ENCODE measurements around the gene ATP6V1D. TPM values are rescaled to one million over a fixed set of nuclear protein-coding genes. Genes with fewer than 3 reads are reported as not detected.

Gene ATP6V1D
- total and polyA plus RNA-seq, 9 of the 15 experiments (the other 6 are each of a cell fraction or from before 2014, with no cell fraction given) = 35.5 to 91.0 (median 50.0) TPM

DNA sequence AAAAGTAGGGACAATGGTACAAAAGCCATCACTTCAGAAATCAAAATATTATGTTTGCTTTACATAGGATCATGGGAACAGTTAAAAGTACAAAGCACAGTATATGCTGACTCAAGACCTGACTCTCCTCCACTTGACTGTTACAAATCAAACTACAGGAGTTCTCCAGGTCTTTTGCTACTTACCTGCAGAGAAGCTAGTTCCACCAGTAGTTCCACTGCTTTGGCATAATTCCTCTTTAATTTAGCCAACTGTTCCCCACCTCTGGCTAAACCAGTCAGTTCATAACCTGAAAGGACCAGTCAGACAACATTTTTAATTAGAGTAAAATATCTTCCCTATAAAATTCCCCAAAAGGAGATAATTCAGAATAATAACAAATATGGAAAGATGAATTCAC, 14.0 kb downstream of the ATP6V1D start:
- no peaks in the 10 kb centered on the region for H3K27me3 ChIP-seq (ENCODE audit: control insufficient read depth in 2 of 2, insufficient read depth in 2 of 2, low read length in 2 of 2)
- intact Hi-C loops (cut with micrococcal nuclease) (no loop called here), in situ Hi-C loops (cut with MboI) (no loop called here)
- H3K9me3 ChIP-seq (replicated peaks; ENCODE audit: control insufficient read depth, insufficient read depth, low read depth, low read length) = no peaks in the 10 kb centered on the region
- no peak overlapping the region for H3K4me3 ChIP-seq
- peaks cover 49% of the 10 kb centered on the region for H3K36me3 ChIP-seq (ENCODE audit: control insufficient read depth, insufficient read depth, low read length)
- no peaks in the 10 kb centered on the region for H4K20me1 ChIP-seq (replicated peaks; ENCODE audit: control insufficient read depth, insufficient read depth, low read length)
- H3K9ac ChIP-seq (ENCODE audit: insufficient read depth in 1 of 2, low read depth in 2 of 2, low read length in 2 of 2) = no peak overlapping the region
- no peaks in the 10 kb centered on the region for H3K79me2 ChIP-seq (ENCODE audit: control insufficient read depth, insufficient read depth, low read length)
- H3K4me1 ChIP-seq (replicated peaks in 1 of 2; ENCODE audit: control insufficient read depth in 2 of 2, insufficient read depth in 2 of 2, low read length in 2 of 2) = no peaks in the 10 kb centered on the region
- no peaks in the 10 kb centered on the region for H3K9me1 ChIP-seq (ENCODE audit: control insufficient read depth, insufficient read depth, low read length)
- ChIA-PET POLR2A (no interaction called here), CTCF (ENCODE audit: low intra/inter-chr PET ratio) (no interaction called here)
- no peak overlapping the region for H3K27ac ChIP-seq (ENCODE audit: extremely low read depth, low read depth, low read length)
- DNase-seq (ENCODE audit: extremely low read depth in 1 of 4, low spot score in 3 of 4) = no peak
- no peak for FAIRE-seq
- no peak overlapping the region for H3K4me2 ChIP-seq (ENCODE audit: insufficient read depth, low read length)
- no peak for TF ChIP-seq KDM4B (IDR thresholded peaks at IDR 0.05; ENCODE audit: borderline replicate concordance in 2 of 2, low read depth in 1 of 2)
- TF ChIP-seq ZBED1 (IDR thresholded peaks at IDR 0.05) = no peak
- no peak for TF ChIP-seq HDGF (IDR thresholded peaks at IDR 0.05)
- no peak for TF ChIP-seq BRF1 (IDR thresholded peaks at IDR 0.05; ENCODE audit: borderline replicate concordance, extremely low read depth, insufficient read length)
- no peak for TF ChIP-seq DEAF1 (CRISPR knock-in tag; IDR thresholded peaks at IDR 0.05)
- no peak for TF ChIP-seq PCBP1 (IDR thresholded peaks at IDR 0.05; ENCODE audit: low read depth, low read length, poor library complexity, severe bottlenecking)
- TF ChIP-seq PBX2 (CRISPR knock-in tag; IDR thresholded peaks at IDR 0.05; ENCODE audit: low read depth) = no peak
- no peak for TF ChIP-seq PBX2 (tag; conservative IDR thresholded peaks at IDR 0.05; ENCODE audit: low read depth)
- TF ChIP-seq, protein P1, sequence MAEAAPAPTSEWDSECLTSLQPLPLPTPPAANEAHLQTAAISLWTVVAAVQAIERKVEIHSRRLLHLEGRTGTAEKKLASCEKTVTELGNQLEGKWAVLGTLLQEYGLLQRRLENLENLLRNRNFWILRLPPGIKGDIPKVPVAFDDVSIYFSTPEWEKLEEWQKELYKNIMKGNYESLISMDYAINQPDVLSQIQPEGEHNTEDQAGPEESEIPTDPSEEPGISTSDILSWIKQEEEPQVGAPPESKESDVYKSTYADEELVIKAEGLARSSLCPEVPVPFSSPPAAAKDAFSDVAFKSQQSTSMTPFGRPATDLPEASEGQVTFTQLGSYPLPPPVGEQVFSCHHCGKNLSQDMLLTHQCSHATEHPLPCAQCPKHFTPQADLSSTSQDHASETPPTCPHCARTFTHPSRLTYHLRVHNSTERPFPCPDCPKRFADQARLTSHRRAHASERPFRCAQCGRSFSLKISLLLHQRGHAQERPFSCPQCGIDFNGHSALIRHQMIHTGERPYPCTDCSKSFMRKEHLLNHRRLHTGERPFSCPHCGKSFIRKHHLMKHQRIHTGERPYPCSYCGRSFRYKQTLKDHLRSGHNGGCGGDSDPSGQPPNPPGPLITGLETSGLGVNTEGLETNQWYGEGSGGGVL (CRISPR knock-in tag; IDR thresholded peaks at IDR 0.05) = no peak
- no peak for TF ChIP-seq ETS2 (tag; IDR thresholded peaks at IDR 0.05; ENCODE audit: borderline replicate concordance, poor library complexity, severe bottlenecking)
- TF ChIP-seq CHD2 (IDR thresholded peaks at IDR 0.05; ENCODE audit: low read depth, low read length) = no peak
- TF ChIP-seq CHD4 (IDR thresholded peaks at IDR 0.05; ENCODE audit: insufficient read depth, insufficient replicate concordance, low read depth, low read length, poor library complexity, severe bottlenecking) = no peak
- no peak for TF ChIP-seq ZNF316 (IDR thresholded peaks at IDR 0.05)
- TF ChIP-seq ATF1 (CRISPR knock-in tag; IDR thresholded peaks at IDR 0.05) = no peak
- TF ChIP-seq ATF1 (tag; IDR thresholded peaks at IDR 0.05) = no peak
- TF ChIP-seq ZNF140 (CRISPR knock-in tag; IDR thresholded peaks at IDR 0.05) = no peak
- H2AFZ ChIP-seq (ENCODE audit: low read depth, low read length) = no peak overlapping the region
- no TSS peak for BruUV-seq (replicated peaks)
- ATAC-seq = no peak

All from K562 (cell line).